HG03571 (cell line): ENCODE data around the gene ATP1B4.
"Not testable (repeated sequence)": the region's sequence is repeated elsewhere in the genome, so short reads cannot be mapped to it uniquely, and the experiment has no call there.

Experiments used
- ATAC-seq: cut with Tn5 transposase; IDR thresholded peaks from one replicate; pipeline ENCODE4 v1.9.1; 2021; ENCODE audit not compliant: unreplicated experiment

Gene ATP1B4

DNA sequence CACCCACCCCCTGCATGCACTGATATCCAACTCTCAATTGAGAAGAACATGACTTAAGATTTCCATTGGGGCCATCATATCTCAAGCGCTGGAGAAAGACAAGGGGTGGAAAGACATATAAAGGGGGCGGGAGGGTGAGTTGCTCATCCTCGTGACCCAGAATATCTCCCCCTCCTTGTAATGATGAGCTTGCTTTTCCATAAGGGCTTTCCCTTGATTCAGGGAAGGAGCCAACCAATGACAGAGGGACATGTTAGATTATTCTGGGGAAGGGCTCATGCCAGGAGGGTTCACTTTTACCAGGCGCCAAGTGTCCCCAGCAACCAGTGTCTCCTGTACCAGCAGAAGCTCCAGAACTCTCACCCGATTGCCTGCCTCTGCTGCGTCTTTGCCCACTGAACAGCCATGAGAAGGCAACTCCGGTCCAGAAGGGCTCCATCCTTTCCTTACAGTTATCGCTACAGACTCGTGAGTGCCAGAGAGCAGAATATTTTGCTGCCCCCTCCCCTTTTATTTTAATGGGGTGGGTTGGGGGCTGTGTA lies at the start of gene ATP1B4:
Gene ATP1B4 (plus strand): TSS at position 326 of the 542 bp plus-strand sequence. CDS start 80 bp downstream, at position 406.
- no peak for ATAC-seq

GRCh38 chrX:120315776-120316175 lies 46.1 kb upstream of the ATP1B4 start:
- no peak for ATAC-seq

GRCh38 chrX:120316587-120317283 lies 45.2 kb upstream of the ATP1B4 start:
- ATAC-seq, result no peak

DNA sequence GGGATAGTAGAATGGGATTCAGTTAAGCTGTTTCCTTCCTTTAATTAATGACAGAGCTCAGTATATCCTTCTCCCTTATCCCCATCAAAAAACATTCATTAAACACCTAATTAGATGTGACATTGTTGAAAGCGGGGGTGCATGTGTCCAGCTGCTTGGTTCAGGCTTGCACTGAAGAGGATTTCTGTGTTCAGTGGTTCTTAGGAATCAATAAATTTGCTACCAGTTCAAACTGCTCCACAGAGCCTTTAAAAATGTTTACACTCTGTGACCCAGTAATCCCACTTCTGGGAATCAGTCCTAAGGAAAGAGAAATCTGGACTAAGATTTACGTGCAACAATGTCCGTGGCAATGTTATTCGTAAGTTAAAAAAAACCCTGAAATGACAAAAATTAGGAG lies 43.5 kb upstream of the ATP1B4 start:
- no peak for ATAC-seq

DNA sequence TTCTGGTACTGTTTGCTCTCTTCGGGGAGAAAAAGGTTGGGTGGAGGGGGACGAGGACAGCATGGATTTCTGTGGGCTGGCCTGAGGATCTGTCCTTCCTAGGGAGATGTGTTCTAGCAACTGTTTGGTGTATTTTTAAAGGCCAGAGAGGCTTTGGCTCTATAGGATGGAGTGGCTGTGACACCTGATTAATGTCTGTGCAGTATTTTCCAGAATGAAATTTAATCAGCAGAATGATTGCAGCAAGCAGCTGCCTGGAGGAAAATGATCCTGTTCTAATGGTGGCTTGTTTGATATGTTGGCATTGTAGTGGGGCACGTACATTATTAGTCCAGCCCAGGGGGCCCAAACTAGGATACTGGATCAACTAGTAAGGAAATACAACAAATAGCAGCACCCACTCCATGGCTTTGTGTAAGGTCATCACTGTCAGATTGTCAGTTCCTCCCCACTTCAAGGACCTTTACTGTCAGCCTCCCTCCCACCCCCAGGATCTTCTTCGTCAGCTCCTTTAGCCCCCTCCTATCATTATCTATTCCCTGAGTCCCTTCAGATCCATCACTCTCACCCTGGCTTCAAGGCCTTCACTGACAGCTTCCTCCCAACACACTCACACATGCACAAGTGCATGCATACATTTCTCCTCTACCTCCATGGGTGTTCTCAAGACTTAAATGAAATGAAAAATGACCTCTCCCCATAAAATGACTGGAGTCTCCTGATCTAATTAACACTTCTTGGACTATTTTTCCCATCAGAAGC lies 40.2 kb upstream of the ATP1B4 start:
- ATAC-seq, result no peak

GRCh38 chrX:120331116-120331515 lies 30.8 kb upstream of the ATP1B4 start:
- no peak for ATAC-seq

DNA sequence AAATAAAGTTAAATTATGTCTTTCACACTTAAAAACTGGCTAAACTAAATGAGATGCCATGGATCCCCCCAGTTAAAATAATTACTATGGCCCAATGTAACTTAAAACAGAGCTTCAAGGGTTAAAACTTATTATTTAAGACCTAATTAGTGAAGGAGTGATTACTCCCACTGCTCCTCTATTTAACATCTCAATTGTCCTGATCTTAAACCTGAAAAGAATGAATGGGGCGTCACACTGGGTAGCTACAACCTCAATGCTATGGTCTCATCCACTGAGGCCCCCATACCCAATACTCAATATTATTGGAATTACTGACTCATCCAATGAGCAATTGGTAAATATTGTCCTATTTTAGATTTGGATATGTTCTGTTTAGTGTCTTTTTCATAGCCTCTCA lies 29.5 kb upstream of the ATP1B4 start:
- no peak for ATAC-seq

DNA sequence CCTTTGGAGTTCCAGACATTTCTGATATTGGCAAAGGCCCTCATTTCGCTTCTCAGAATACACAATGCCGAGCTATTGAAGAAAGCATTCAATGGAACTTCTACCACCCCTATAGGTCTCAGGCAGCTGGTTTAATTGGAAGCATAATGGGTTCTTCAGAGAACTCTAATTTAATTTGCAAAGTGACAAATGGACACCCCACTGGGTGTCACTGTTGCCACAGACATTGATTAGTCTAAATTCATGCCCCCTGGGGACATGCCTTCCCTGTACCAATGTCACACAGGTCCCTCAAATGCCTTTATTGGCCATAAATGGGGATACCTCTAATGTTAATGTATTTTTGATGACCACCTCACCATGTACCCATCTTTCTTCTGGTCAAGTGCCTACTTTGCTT lies 27.7 kb upstream of the ATP1B4 start:
- no peak for ATAC-seq

- ATAC-seq, result no peak
Measured at GRCh38 chrX:120334603-120335002, 27.3 kb upstream of the ATP1B4 start.

DNA sequence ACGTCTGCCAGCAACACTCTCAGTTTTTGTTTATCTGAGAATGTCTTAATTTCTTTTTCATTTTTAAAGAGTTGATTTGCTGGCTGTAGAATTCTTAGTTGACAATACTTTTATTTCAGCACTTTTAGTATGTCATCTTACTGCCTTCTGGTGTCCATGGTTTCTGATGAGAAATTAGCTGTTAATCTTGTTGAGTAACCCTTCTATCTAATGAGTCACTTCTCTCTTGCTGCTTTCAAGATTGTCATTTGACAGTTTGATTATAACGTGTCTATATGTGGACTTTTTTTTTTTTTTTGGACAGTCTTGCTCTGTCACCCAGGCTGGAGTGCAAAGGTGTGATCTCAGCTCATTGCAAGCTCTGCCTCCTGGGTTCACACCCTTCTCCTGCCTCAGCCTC lies 26.6 kb upstream of the ATP1B4 start:
- no peak for ATAC-seq

- no peak for ATAC-seq
Measured at GRCh38 chrX:120336899-120337298, 25.0 kb upstream of the ATP1B4 start.

DNA sequence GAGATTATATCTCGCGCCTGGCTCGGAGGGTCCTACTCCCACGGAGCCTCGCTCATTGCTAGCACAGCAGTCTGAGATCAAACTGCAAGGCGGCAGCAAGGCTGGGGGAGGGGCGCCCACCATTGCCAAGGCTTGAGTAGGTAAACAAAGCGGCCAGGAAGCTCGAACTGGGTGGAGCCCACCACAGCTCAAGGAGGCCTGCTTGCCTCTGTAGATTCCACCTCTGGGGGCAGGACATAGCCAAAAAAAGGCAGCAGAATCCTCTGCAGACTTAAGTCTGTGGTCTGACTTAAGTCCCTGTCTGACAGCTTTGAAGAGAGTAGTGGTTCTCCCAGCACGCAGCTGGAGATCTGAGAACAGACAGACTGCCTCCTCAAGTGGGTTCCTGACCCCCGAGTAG lies 17.3 kb upstream of the ATP1B4 start:
- ATAC-seq, result not testable (repeated sequence)

DNA sequence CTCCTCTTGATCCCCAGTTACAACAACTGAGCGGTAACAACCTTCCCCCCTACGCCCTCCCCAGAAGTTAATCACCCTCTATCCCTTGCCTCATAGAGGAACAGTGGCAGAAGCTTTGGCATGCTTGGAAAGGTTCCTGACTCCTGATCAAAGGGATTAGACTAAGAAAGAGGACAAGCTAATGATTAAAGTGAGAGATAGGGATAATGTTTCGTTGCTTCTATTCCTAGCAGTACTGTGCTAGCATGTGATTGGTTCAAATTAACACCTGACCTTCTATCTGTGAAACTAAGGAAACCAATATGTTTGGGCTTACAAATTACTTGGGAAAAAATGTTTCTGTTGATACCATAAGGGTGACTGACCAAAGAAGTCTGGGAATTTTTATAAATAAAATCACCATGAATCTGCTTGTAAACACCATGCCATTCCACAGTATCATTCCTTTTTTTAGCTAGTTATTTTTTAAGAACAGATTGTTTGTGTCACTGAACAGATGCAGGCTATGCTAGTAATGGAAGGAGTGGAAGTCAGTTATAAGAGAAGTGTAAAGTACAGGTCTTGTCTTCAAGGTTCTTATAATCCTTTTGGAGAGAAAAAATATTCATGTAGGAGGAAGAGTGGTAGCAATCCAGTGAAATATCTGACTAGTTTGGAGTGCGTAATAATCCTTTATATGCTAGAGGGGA lies 11.3 kb upstream of the ATP1B4 start:
- no peak for ATAC-seq

- ATAC-seq, result no peak
Measured at GRCh38 chrX:120356084-120356483, 5.8 kb upstream of the ATP1B4 start.

DNA sequence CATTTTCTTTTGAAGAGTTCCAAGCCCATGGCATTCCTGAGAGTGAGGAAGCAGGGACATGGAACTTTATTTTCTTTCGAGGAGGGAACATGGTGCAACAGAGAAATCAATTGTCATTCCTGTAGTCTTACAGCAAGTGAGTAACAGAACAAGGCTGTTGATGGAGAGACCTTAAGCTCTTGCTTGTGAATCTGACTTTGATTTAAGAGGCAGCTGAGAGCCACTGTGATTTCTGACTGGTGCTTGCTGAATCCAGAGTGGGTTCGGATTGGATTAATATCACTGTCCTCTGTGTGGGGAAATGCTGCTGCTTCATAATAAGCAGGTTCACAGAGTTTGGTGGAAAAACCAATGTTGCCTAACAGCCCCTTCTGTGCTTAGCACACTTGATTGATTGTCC lies 4.7 kb upstream of the ATP1B4 start:
- no peak for ATAC-seq

GRCh38 chrX:120358737-120359456 lies 3.0 kb upstream of the ATP1B4 start:
- ATAC-seq, result no peak

GRCh38 chrX:120365320-120365719 lies 3.4 kb downstream of the ATP1B4 start:
- ATAC-seq, result no peak

DNA sequence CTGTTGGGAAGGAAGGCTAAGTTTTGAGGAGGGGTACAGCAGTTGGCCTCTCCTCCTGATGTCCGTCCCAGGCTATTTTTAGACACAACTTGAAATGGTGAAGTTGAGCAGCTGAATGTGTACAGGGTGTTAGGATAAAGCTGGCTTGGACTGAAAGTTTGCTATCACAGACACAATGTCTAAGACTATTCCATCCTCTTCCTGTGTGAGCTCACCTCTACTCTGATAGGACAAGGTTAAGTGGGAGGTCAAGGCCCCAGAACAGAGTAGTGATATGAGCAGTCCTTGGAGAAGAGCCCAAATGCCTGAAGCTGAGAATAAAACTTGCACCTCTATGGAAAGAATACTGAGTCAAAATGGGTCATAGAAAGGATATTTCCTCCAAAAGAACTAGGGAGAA lies 4.1 kb downstream of the ATP1B4 start:
- no peak for ATAC-seq

GRCh38 chrX:120366794-120367193 lies 4.9 kb downstream of the ATP1B4 start:
- ATAC-seq, result no peak

DNA sequence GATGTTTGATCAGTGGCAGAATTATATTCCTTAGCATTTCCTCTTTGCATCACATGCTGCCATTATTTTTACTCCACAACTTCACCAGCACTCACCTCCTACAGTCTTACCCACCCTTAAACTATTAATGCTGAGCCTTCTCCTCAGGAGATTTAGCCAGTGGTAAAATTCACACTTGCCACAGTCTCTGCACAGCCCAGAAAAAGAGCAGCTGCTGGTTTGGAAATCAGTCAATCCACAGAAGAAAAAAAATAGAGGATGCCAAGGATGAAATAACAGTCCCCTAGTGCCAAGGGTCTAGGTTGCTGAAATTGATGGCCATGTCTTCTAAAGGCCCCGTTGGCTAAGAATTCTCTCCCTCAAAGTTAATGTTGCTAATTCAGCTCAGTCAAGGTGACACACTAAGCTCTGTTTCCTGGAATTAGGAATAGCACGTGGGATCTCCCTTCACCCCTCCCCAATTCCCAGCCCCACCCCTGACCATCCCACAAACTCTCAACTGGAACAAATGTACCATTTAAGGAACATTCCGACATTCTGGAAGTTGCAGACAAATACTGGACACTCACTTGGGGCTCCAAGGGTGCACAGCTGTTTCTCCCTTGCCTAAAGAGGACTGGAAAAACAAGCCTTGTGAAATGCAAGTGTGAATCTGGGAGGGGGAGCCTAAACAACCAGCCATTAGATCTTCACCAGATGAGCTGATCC lies 5.7 kb downstream of the ATP1B4 start:
- ATAC-seq, result no peak
